Measurements from ENCODE around the gene TPGS1.

The TPGS1 gene

DNA sequence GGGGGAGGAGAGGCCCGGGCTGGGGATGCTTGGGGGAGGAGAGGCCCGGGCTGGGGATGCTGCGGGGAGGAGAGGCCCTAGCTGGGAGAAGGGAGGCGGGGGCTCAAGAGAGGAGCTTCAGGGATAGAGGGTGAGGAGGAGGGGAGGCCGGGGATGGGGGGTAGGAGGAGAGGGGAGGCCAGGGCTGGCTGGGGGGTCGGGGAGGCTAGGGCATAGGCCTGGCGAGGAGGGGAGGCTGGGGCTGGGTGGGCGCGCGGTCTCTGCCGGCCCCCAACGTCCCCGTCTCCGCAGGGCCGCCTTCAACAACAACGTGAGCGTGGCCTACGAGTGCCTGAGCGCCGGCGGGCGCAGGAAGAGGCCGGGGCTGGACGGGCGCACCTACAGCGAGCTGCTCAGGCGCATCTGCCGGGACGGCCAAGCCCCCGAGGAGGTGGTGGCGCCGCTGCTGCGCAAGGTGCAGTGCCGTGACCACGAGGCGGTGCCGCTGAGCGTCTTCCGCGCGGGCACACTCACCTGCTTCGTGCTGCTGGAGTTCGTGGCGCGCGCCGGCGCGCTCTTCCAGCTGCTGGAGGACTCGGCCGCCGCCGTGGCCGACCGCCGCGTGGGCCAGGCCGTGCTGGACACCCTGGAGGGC, 11.4 kb downstream of the TPGS1 start:
- DNase-seq (ENCODE audit: extremely low spot score): no peak
- ChIA-PET CTCF (interaction anchor here (4.8 kb wide), 1 partner anchor 8 kb away, joined by 48 read pairs; no protein-coding TSS in a partner anchor), POLR2A (no interaction called here)
- TF ChIP-seq, protein P1, sequence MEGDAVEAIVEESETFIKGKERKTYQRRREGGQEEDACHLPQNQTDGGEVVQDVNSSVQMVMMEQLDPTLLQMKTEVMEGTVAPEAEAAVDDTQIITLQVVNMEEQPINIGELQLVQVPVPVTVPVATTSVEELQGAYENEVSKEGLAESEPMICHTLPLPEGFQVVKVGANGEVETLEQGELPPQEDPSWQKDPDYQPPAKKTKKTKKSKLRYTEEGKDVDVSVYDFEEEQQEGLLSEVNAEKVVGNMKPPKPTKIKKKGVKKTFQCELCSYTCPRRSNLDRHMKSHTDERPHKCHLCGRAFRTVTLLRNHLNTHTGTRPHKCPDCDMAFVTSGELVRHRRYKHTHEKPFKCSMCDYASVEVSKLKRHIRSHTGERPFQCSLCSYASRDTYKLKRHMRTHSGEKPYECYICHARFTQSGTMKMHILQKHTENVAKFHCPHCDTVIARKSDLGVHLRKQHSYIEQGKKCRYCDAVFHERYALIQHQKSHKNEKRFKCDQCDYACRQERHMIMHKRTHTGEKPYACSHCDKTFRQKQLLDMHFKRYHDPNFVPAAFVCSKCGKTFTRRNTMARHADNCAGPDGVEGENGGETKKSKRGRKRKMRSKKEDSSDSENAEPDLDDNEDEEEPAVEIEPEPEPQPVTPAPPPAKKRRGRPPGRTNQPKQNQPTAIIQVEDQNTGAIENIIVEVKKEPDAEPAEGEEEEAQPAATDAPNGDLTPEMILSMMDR (IDR thresholded peaks at IDR 0.05; ENCODE audit: control extremely low read depth, extremely low read depth, low read depth, missing control alignments): peak; percentile 16

GRCh38 chr19:519449-519865, 12.2 kb downstream of the TPGS1 start:
- no peak for DNase-seq (ENCODE audit: extremely low spot score)
- ChIA-PET POLR2A (no interaction called here), CTCF (interaction anchor here (4.8 kb wide), 1 partner anchor 9 kb away, joined by 48 read pairs; no protein-coding TSS in a partner anchor)
- TF ChIP-seq, protein P1 (IDR thresholded peaks at IDR 0.05; ENCODE audit: control extremely low read depth, extremely low read depth, low read depth, missing control alignments): no peak

DNA sequence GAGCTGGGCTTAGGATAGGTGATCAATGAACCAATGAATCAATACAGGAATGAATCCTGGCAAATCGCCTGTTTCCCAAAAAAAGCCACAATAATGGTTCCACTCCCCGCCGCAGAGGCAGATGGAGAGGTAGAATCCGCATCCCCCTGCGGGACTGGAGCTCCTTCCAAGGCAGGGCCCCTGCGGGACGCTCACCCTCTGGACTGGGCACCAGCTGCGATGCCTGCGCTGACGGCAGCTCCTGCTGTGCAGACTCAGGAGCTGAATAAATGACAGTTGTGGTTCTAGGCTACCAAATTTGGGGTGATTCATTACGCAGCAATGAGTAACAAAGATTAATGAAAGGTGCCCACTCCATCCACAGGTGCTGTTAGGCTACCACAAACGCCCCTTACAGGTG, 15.4 kb downstream of the TPGS1 start:
- POLR2A ChIA-PET: no interaction called here
- CTCF ChIA-PET: interaction anchor here (1.1 to 4.8 kb wide), 2 partner anchors 8 to 12 kb away, joined by 3 to 48 read pairs; no protein-coding TSS in a partner anchor
- TF ChIP-seq, protein P1 (IDR thresholded peaks at IDR 0.05; ENCODE audit: control extremely low read depth, extremely low read depth, low read depth, missing control alignments): no peak
- DNase-seq (ENCODE audit: extremely low spot score): no peak

GRCh38 chr19:524062-524674, 16.9 kb downstream of the TPGS1 start:
- DNase-seq (ENCODE audit: extremely low spot score): no peak
- CTCF ChIA-PET: interaction anchor here (1.1 kb wide), 1 partner anchor 13 kb away, joined by 4 read pairs; no protein-coding TSS in a partner anchor
- TF ChIP-seq, protein P1 (IDR thresholded peaks at IDR 0.05; ENCODE audit: control extremely low read depth, extremely low read depth, low read depth, missing control alignments): no peak
- POLR2A ChIA-PET: no interaction called here

- DNase-seq (ENCODE audit: extremely low spot score): no peak
- TF ChIP-seq, protein P1 (IDR thresholded peaks at IDR 0.05; ENCODE audit: control extremely low read depth, extremely low read depth, low read depth, missing control alignments): no peak
- POLR2A ChIA-PET: no interaction called here
- CTCF ChIA-PET: interaction anchor here (2.2 kb wide), 1 partner anchor 14 kb away, joined by 10 read pairs; no protein-coding TSS in a partner anchor
These were observed 17.7 kb downstream of the TPGS1 start for GRCh38 chr19:525029-525428.

- POLR2A ChIA-PET: no interaction called here
- DNase-seq (ENCODE audit: extremely low spot score): no peak
- TF ChIP-seq, protein P1 (IDR thresholded peaks at IDR 0.05; ENCODE audit: control extremely low read depth, extremely low read depth, low read depth, missing control alignments): no peak
- CTCF ChIA-PET: interaction anchor here (2.2 kb wide), 1 partner anchor 15 kb away, joined by 10 read pairs; no protein-coding TSS in a partner anchor
These were observed 18.6 kb downstream of the TPGS1 start for GRCh38 chr19:525857-526419.
